WTC11 (cell line): ENCODE data around the gene RPLP1.

Experiments used
- ERG ChIP-seq: fragments of 250-450 bp; sonication (Bioruptor Pico); IDR thresholded peaks from 2 replicates; pipeline ENCODE4 v1.8.0; 2021; ENCODE audit warnings: mild to moderate bottlenecking
- TEAD4 ChIP-seq: sonication (generic); formaldehyde crosslinking; IDR thresholded peaks from 2 replicates; pipeline ENCODE4 v1.8.0; 2022; ENCODE audit warnings: mild to moderate bottlenecking, missing genetic modification reagents

GRCh38 chr15:69478259-69478781 is 25.7 kb downstream of the RPLP1 start:
- no peak for TF ChIP-seq ERG (CRISPR knock-in tag)
- TF ChIP-seq TEAD4 (CRISPR knock-in tag) = no peak
